Lower leg skin (tissue), 4 donors: Measurements from ENCODE around the gene SLC16A12. TPM values are rescaled to one million over a fixed set of nuclear protein-coding genes. Genes with fewer than 3 reads are reported as not detected.
"Not testable (repeated sequence)": the region's sequence is repeated elsewhere in the genome, so short reads cannot be mapped to it uniquely, and the experiment has no call there.

ENCODE experiments used
- DNase-seq, 2 donors: peaks; one replicate each; pipeline ENCODE4 v3.0.0-alpha.2; 2019; ENCODE audit warnings: low spot score in 2 of 2
- H3K4me3 ChIP-seq: fragments of 200-600 bp; sonication (generic); 2 replicates; pipeline ENCODE4 v1.5.1; 2017; ENCODE audit warnings: mild to moderate bottlenecking, low read depth; ENCODE audit not compliant: poor library complexity, severe bottlenecking
- CTCF ChIP-seq, 3 donors: fragments of 450-650 bp; IDR thresholded peaks; one replicate each; pipeline ENCODE4 v1.5.1; 2016; ENCODE audit warnings: antibody characterized with exemption in 3 of 3, mild to moderate bottlenecking in 3 of 3, moderate library complexity in 2 of 3
- POLR2A ChIP-seq, 2 donors: fragments of 450-650 bp; IDR thresholded peaks; one replicate each; pipeline ENCODE4 v1.6.1; 2016 to 2017; ENCODE audit warnings: antibody characterized with exemption in 2 of 2, mild to moderate bottlenecking in 1 of 2, moderate library complexity in 1 of 2
- WGBS, 2 donors: methylation state at CpG; one replicate each; pipeline ENCODE4 v1.1.5; 2018; 5-methylcytosine and 5-hydroxymethylcytosine counted together
- intact Hi-C: fragments of 100-400 bp; cut with DNase I; formaldehyde crosslinking; loops from one replicate; pipeline ENCODE4 v1.15.0; 2023; ENCODE audit warnings: low total_unique reads
- total RNA-seq, 4 donors: library from RNA; depleted of rRNA; stranded (reverse); fragments of >200 nt; gene quantifications; one replicate each; pipeline ENCODE4 v1.1.0, GENCODE V29; 2016

SLC16A12 gene
- total RNA-seq, 4 donors from 2014 or later = 0.13 to 1.5 (median 0.90) TPM

DNA sequence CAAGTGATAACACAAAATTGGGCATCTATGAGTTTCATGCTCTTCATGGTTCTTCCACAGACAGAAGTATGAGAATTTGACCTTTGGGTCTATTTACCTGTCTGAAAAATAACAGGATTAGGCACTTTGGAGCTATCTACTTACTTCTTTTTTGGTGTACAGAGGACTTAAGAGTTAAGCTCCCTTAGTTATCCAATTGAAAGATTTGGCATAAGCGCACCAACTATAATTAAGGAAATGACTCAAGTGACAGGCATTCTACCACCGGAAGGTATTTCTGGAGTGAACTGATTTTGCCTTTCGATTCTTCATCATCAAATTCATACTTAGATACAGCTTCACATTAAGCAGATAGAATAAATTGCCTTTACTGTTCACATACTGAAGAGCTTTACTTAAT is 77.1 kb downstream of the SLC16A12 start:
- TF ChIP-seq CTCF (IDR thresholded peaks at IDR 0.05) (no peak), POLR2A (IDR thresholded peaks at IDR 0.05) (no peak)
- 26 to 29% methylated on average over 3 of the region's 3 CpGs for WGBS, 2 donors
- H3K4me3 ChIP-seq = no peak overlapping the region
- DNase-seq = no peak
- intact Hi-C loops = no loop called here

GRCh38 chr10:89454561-89455347 is 80.6 kb downstream of the SLC16A12 start:
- intact Hi-C loops = no loop called here
- TF ChIP-seq POLR2A (IDR thresholded peaks at IDR 0.05) = no peak
- TF ChIP-seq CTCF (IDR thresholded peaks at IDR 0.05) = no peak
- no peak overlapping the region for H3K4me3 ChIP-seq
- WGBS, 2 donors = 78 to 97% methylated on average over 1 of the region's 1 CpG
- DNase-seq = no peak

GRCh38 chr10:89452193-89452592 is 83.2 kb downstream of the SLC16A12 start:
- no peak for DNase-seq
- no peak for TF ChIP-seq POLR2A (IDR thresholded peaks at IDR 0.05)
- TF ChIP-seq CTCF (IDR thresholded peaks at IDR 0.05) = no peak
- no peak overlapping the region for H3K4me3 ChIP-seq
- intact Hi-C loops = no loop called here
- WGBS, 2 donors = 26 to 54% methylated on average over 1 of the region's 1 CpG

GRCh38 chr10:89450901-89451300 is 84.5 kb downstream of the SLC16A12 start:
- no peak overlapping the region for H3K4me3 ChIP-seq
- WGBS, 2 donors = 89% methylated on average over 2 of the region's 2 CpGs
- intact Hi-C loops = no loop called here
- TF ChIP-seq CTCF (IDR thresholded peaks at IDR 0.05) (no peak), POLR2A (IDR thresholded peaks at IDR 0.05) (no peak)
- no peak for DNase-seq

DNA sequence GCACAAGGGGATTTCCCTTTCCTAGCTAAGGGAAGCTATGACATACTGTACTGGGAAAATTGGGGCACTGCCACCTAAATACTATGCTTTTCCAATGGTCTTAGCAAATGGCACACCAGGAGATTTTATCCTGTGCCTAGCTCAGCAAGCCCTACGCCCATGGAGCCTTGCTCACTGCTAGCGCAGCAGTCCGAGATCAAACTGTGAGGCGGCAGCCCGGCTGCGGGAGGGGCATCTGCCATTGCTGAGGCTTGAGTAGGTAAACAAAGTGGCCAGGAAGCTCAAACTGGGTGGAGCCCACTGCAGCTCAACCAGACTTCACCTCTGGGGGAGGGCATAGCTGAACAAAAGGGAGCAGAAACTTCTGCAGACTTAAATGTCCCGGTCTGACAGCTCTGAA is 90.6 kb downstream of the SLC16A12 start:
- H3K4me3 ChIP-seq, DNase-seq, intact Hi-C loops: not testable (repeated sequence)
- WGBS, 2 donors = 97 to 100% methylated on average over 7 of the region's 7 CpGs

- intact Hi-C loops = no loop called here
- H3K4me3 ChIP-seq = no peak overlapping the region
- WGBS, 2 donors = 73 to 85% methylated on average over 1 of the region's 1 CpG
- no peak for TF ChIP-seq POLR2A (IDR thresholded peaks at IDR 0.05)
- no peak for TF ChIP-seq CTCF (IDR thresholded peaks at IDR 0.05)
- no peak for DNase-seq
Measured at GRCh38 chr10:89442289-89442688, 93.1 kb downstream of the SLC16A12 start.
